Thyroid gland (tissue), 4 donors: Measurements from ENCODE around the gene LCA5. TPM values are rescaled to one million over a fixed set of nuclear protein-coding genes. Genes with fewer than 3 reads are reported as not detected.

Source experiments
- DNase-seq, 2 donors: peaks; one replicate each; pipeline ENCODE4 v3.0.0-alpha.2; 2019
- H3K27ac ChIP-seq, 3 donors: fragments of 200-600 bp; sonication (generic); 1 replicate in 2 of 3; 2 replicates in 1 of 3; pipeline ENCODE4 v1.5.1; 2016 to 2019; ENCODE audit warnings: mild to moderate bottlenecking in 1 of 3, moderate library complexity in 1 of 3
- H3K27me3 ChIP-seq: fragments of 200-600 bp; sonication (generic); one replicate; pipeline ENCODE4 v1.5.1; 2019
- H3K36me3 ChIP-seq, 2 donors: fragments of 200-600 bp; sonication (generic); one replicate each; pipeline ENCODE4 v1.5.1; 2016 to 2019
- H3K4me1 ChIP-seq, 2 donors: fragments of 200-600 bp; sonication (generic); one replicate each; pipeline ENCODE4 v1.5.1; 2017 to 2019
- H3K4me3 ChIP-seq, 3 donors: fragments of 200-600 bp; sonication (generic); replicated peaks in 1 of 3; 1 replicate in 2 of 3; 2 replicates in 1 of 3; pipeline ENCODE4 v1.5.1; 2016; ENCODE audit warnings: mild to moderate bottlenecking in 1 of 3
- H3K9me3 ChIP-seq: fragments of 200-600 bp; sonication (generic); one replicate; pipeline ENCODE4 v1.5.1; 2017
- POLR2A ChIP-seq, 2 donors: fragments of 450-650 bp; IDR thresholded peaks; one replicate each; pipeline ENCODE4 v1.6.1; 2017; ENCODE audit warnings: antibody characterized with exemption in 2 of 2, mild to moderate bottlenecking in 2 of 2, moderate library complexity in 1 of 2
- WGBS, 2 donors: methylation state at CpG; one replicate each; pipeline ENCODE4 v1.1.5; 2017; 5-methylcytosine and 5-hydroxymethylcytosine counted together
- intact Hi-C: fragments of 100-400 bp; cut with DNase I; formaldehyde crosslinking; loops from one replicate; pipeline ENCODE4 v1.15.1; 2023
- total RNA-seq, 4 donors: library from RNA; depleted of rRNA; stranded (reverse); fragments of >200 nt; gene quantifications; one replicate each; pipeline ENCODE4 v1.2.3, GENCODE V29; 2016
- TF ChIP-seq, protein P1 (sequence below), 6 experiments: fragments of 200-600 bp in 3 of 6; fragments of 450-650 bp in 3 of 6; sonication (generic) in 3 of 6; IDR thresholded peaks; one replicate each; pipeline ENCODE4 v1.5.1; 2016 to 2019; ENCODE audit warnings: antibody characterized with exemption in 6 of 6, mild to moderate bottlenecking in 2 of 6, inconsistent platforms in 1 of 6, moderate library complexity in 1 of 6

LCA5 gene
- total RNA-seq, 4 donors from 2014 or later, result 13.7 to 18.8 (median 16.3) TPM

DNA sequence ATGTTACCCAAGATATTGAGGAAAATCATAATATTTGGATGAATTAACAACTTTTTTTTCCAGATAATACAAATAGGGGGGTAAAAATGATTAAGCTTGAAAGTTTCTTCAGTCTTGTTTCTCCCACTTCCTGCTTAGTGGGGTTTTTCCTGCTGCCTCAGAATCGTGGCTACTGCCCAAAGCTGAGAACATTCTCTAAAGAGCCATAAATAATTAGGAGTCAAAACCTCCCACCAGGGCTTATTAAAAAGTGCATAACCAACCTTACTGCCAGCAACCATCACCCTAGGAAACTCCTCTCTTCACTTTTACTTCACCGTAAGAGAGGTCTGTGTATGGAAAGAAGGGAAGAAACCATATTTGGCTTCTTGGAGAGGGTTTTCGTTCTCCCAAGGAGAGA is 9.0 kb upstream of the LCA5 start:
- WGBS, 2 donors, result 70 to 75% methylated on average over 3 of the region's 3 CpGs
- no peak overlapping the region for H3K27ac ChIP-seq
- peaks cover 0 to 2% of the 10 kb centered on the region in 2 donors for H3K36me3 ChIP-seq
- no peaks in the 10 kb centered on the region for H3K27me3 ChIP-seq
- no peak for DNase-seq
- no peaks in the 10 kb centered on the region for H3K9me3 ChIP-seq
- intact Hi-C loops, result no loop called here
- TF ChIP-seq POLR2A (IDR thresholded peaks at IDR 0.05), result no peak
- TF ChIP-seq, protein P1, sequence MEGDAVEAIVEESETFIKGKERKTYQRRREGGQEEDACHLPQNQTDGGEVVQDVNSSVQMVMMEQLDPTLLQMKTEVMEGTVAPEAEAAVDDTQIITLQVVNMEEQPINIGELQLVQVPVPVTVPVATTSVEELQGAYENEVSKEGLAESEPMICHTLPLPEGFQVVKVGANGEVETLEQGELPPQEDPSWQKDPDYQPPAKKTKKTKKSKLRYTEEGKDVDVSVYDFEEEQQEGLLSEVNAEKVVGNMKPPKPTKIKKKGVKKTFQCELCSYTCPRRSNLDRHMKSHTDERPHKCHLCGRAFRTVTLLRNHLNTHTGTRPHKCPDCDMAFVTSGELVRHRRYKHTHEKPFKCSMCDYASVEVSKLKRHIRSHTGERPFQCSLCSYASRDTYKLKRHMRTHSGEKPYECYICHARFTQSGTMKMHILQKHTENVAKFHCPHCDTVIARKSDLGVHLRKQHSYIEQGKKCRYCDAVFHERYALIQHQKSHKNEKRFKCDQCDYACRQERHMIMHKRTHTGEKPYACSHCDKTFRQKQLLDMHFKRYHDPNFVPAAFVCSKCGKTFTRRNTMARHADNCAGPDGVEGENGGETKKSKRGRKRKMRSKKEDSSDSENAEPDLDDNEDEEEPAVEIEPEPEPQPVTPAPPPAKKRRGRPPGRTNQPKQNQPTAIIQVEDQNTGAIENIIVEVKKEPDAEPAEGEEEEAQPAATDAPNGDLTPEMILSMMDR (IDR thresholded peaks at IDR 0.05), result no peak
- peaks cover 11 to 16% of the 10 kb centered on the region in 2 donors for H3K4me1 ChIP-seq
- no peak overlapping the region for H3K4me3 ChIP-seq

DNA sequence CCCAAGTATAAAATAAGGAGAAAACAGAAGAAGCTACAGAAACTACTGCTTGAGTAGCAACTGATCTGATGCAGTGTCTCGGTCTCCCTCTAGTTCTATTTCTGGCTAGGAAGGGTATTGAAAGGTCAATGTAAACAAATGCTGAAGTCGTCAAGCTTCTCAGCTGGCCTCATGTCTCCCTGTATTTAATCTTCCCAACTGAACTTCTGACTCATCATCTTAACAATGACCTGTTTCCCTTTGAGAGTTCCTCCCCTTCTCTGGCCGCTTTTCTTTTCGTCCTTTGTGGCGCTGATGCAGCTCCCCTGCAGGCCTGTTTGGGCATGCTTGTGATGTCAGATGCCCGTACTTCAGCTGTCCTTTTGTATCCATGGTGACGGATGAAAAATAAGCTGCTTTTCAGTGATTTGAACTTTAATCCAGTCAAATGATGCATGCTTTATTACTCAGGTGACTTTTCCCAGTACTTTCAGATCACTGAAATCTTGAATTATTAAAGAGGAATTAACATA is 7.8 kb upstream of the LCA5 start:
- Histone ChIP-seq H3K27me3 (no peaks in the 10 kb centered on the region), H3K4me3 (no peak overlapping the region), H3K36me3 (no peaks in the 10 kb centered on the region), H3K27ac (peak overlapping the region; percentile 48 to 90 (median 75)), H3K4me1 (peaks cover 11 to 16% of the 10 kb centered on the region in 2 donors), H3K9me3 (no peaks in the 10 kb centered on the region)
- TF ChIP-seq, protein P1 (IDR thresholded peaks at IDR 0.05), result peak in 4 of 6 experiments; percentile 44 to 81 (median 62)
- TF ChIP-seq POLR2A (IDR thresholded peaks at IDR 0.05), result peak in 1 of 2 donors; percentile 45
- intact Hi-C loops, result no loop called here
- DNase-seq, result peak; percentile 75 to 80
- WGBS, 2 donors, result 11 to 15% methylated on average over 7 of the region's 7 CpGs

DNA sequence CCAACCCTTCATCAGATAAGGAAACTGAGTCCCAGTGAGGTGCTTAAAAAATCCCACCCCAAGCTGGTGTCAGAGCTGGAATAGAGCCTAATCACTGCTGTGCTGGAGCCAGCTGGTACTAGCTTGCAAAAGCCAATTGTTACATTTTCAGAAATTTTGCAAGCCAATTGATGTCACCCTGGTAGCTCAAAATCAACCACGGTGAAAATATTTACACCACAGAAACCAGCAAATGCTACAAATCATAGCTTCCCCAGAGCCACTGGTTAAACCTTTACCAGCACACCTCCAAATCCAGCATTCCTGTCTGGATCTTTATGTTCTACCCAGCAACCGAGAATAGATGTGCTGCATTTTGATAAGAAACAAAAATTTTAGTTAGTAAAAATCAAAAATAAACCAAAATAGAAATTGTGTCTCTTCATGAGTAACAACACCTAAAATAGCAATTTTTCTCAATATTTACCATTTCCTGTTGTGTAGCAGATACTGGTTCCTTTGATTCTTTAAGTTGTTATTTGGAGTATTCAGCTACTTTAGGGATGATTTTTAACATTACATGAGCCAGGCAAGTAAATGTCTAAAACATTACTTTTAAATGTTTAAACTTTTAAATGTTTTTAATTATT is 7.2 kb upstream of the LCA5 start:
- Histone ChIP-seq H3K36me3 (no peaks in the 10 kb centered on the region), H3K9me3 (no peaks in the 10 kb centered on the region), H3K4me3 (no peak overlapping the region), H3K27ac (peak overlapping the region; percentile 48 to 90 (median 75)), H3K4me1 (peaks cover 13 to 16% of the 10 kb centered on the region in 2 donors), H3K27me3 (no peaks in the 10 kb centered on the region)
- TF ChIP-seq, protein P1 (IDR thresholded peaks at IDR 0.05), result no peak
- TF ChIP-seq POLR2A (IDR thresholded peaks at IDR 0.05), result no peak
- DNase-seq, result no peak
- intact Hi-C loops, result no loop called here
- WGBS, 2 donors, result 66 to 68% methylated on average over 2 of the region's 2 CpGs

DNA sequence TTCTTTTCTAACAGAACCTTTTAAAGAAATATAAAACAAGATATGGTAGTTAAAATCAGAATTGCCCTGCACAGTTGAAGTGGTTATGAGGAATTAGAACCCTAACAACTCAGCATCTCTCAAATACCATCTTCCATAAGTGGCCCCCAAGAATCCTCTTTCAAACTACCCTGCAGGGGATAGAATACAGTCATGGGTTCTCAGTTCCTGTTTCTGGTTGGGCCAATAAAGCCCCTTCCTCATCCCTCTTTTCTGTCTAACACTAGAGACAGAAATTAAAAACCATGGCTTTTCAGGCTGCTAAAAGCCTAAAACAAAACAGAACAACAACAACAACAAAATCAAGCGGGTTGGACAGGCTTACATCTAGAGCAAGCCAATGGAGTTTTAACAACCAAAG is 6.7 kb upstream of the LCA5 start:
- H3K9me3 ChIP-seq, result no peaks in the 10 kb centered on the region
- H3K4me1 ChIP-seq, result peaks cover 16 to 18% of the 10 kb centered on the region in 2 donors
- no peaks in the 10 kb centered on the region for H3K36me3 ChIP-seq
- no peaks in the 10 kb centered on the region for H3K27me3 ChIP-seq
- intact Hi-C loops, result no loop called here
- H3K27ac ChIP-seq, result peak overlapping the region; percentile 48 to 90 (median 75)
- 92 to 100% methylated on average over 1 of the region's 1 CpG for WGBS, 2 donors
- no peak for TF ChIP-seq POLR2A (IDR thresholded peaks at IDR 0.05)
- TF ChIP-seq, protein P1 (IDR thresholded peaks at IDR 0.05), result no peak
- H3K4me3 ChIP-seq, result no peak overlapping the region
- DNase-seq, result no peak

DNA sequence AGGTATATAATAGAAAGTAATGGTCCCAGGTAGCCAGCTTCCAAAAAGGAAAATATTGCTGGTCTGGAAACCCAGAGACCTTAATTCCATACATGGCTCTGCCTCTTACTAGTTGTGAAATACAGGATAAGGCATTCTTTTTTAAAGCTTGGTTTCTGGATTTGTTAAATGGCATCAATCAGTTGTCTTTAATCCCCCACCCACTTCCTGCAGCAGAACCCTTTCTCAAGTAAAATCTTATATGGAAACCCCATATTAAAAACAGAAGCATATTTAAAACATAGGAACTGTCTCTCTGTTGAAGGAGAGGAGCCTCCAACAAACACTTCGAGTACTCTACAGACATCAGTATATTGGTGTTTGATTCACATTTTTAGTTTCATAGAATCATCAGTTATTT is 6.2 kb upstream of the LCA5 start:
- Histone ChIP-seq H3K9me3 (no peaks in the 10 kb centered on the region), H3K4me3 (no peak overlapping the region), H3K27me3 (no peaks in the 10 kb centered on the region), H3K4me1 (peaks cover 16 to 20% of the 10 kb centered on the region in 2 donors), H3K36me3 (no peaks in the 10 kb centered on the region), H3K27ac (peak overlapping the region in 1 of 3 donors; percentile 48)
- DNase-seq, result no peak
- WGBS, 2 donors, result 94 to 96% methylated on average over 1 of the region's 1 CpG
- intact Hi-C loops, result no loop called here
- TF ChIP-seq, protein P1 (IDR thresholded peaks at IDR 0.05), result no peak
- no peak for TF ChIP-seq POLR2A (IDR thresholded peaks at IDR 0.05)
